CD4-positive, alpha-beta T cell treated with Interleukin-4 for 1 hour (primary cell): ENCODE measurements around the gene CTF1.
"Not testable (repeated sequence)": the region's sequence is repeated elsewhere in the genome, so short reads cannot be mapped to it uniquely, and the experiment has no call there.

Experiments
- DNase-seq, 2 donors: peaks; one replicate each; pipeline ENCODE4 v3.0.0-alpha.2; 2020 to 2022

CTF1 gene, protein sequence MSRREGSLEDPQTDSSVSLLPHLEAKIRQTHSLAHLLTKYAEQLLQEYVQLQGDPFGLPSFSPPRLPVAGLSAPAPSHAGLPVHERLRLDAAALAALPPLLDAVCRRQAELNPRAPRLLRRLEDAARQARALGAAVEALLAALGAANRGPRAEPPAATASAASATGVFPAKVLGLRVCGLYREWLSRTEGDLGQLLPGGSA

DNA sequence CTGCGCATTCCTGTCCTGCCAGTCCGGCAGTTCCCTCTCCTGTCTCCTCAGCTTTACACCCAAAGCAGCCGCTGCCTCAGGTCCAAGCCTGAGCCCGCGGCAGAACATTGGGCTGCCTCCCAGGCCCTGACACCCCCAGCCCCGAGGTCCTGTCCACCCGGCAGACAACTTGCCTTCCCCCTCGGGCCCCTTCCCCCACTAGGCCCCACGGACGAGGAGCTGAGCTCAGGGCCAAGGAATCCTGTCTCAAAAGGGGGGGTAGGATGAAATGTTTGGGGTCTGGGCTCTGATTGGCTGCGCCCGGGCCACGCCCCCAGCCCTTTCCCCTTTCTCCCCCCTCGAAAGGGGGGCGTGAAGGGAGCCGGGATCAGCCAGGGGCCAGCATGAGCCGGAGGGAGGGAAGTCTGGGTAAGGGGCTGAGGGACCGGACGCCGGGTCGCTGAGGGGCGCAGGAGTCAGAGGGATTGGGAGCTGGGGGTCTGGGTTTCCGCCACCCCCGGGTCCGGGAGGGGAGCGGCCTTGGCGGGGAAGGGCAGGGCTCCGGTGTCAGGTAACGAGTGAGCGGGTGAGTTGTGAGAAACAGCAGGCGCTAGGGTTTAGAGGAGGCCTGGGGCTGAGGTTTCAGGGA is at the start of gene CTF1:
TSS of gene CTF1 (plus strand) at position 354 of the 628 bp plus-strand sequence. CDS start at position 384, 30 bp downstream.
- no peak for DNase-seq

DNA sequence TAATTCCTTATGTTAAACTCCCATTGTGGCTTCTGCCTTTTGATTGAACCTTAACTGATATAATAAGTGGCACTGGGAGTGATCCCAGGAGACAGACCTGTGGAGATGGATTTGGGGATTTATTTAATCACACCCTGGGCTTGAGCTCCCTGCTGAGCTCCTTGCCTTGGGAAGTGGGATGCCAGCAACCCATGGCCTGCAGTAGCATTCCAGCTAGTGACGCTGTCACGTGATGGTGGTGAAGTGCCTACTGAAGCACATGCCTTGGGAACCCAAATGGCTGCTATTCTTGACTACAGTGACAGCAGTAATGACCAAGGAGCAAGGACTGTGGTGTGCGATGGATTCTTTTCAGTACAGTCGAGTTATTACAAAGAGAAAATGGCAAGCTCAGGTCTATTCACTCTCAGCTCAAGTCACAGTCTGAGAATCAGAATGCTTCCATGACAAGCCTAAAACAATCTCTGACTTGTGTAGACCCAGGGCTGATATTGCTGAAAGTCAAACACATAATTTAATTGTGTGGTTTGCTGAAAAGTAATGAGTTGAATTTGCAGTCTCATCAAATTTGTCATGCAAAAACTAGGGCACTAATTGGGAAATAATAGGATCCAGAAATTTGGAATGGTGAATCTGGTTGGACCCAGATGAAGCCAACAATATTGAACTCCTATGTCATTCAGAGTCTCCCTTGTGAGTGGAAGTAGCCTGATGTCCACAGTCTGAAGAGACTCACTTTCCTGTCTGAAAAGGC is 49.6 kb upstream of the CTF1 start:
- no peak for DNase-seq

DNA sequence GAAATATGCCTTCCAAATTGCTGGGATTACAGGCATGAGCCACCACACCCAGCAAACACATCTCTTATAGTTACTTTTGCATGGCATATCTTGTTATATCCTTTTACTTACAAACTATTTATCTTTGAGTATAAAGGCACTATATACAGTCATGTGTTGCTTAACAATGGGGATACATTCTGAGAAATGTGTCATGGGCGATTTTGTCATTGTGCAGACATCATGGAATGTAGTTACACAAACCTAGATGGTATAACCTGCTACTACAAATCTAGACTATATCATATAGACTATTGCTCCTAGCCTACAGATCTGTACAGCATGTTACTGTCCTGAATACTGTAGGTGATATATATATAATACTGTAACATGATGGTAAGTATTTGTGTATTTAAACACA is 46.2 kb upstream of the CTF1 start:
- DNase-seq: no peak

DNA sequence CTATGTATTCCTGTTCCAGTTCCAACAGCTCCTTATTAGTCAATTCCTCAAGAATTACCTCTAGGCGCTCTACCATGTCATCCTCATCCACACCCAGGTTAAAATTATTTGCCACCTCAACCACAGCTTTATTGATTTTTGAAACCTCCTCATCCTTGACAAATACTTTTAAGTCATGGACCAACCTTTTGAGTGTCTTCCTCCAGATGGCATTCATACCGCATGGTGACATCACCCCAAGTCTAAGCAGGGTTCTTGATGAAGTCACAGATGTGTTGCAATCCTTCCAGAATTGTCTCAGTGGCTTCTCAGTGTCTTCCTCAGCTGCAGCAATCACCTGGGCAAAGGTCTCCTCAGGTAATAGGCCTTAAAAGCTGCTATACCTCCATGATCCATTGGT is 42.7 kb upstream of the CTF1 start:
- DNase-seq: no peak

DNA sequence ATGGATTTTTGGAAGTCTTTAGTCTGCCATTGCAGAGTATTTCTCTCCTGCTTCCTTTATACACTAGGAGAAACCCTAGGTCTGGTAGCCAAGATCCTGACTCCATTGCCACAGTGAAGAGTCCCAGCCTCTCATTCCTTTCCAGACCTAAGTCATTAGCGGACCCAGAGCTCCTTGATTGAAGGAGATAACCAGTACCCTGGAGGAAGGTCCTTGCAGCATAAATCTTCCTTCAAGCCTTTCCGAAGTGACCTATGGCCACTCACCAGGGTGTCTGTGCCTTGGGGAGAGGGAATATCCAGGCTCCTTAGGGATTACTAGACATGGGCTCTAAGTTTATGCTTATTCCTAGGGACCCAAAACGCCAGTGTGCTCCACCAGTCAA is 38.3 kb upstream of the CTF1 start:
- no peak for DNase-seq

DNA sequence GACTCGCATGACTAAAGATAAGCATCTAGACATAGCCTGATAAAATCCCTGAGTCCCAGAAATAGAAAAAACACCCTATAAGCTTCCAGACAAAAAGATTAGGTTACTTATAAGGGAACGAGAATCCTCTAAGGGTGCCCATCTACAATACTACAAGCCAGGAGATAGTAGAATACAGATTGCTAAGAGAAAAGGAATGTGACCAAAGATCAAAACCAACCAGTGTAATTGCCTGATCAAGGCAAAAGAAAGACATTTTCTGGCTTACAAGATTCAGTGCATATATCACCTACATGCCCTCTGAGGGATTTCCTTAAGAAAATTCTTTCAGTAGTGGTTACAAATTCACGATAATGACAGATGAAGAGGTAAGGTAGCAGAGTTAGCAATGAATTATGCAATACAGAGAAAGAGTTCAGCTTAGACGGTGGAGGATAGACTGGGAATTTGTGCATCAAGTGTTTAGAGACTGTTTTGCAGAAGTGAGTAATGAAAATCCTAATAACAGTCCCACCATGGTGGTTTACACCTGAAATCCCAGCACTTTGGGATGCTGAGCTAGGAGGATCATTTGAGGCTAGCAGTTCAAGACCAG is 37.5 kb upstream of the CTF1 start:
- no peak for DNase-seq

DNA sequence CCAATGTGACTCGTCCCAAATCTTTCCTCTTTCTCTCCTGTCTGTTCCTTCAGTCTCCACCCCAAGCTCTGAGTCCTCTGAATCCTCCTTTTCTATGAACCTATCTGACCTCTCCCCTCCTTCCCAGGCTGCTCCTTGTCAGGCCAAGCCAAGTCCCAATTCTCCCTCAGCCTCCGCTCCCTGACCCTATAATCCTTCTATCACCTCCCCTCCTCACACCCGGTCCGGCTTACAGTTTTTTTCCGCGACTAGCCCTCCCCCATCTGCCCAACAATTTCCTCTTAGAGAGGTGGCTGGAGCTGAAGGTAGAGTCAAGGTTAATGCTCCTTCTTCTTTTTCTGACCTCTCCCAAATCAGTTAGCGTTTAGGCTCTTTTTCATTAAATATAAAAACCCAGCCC is 35.7 kb upstream of the CTF1 start:
- DNase-seq: not testable (repeated sequence)

DNA sequence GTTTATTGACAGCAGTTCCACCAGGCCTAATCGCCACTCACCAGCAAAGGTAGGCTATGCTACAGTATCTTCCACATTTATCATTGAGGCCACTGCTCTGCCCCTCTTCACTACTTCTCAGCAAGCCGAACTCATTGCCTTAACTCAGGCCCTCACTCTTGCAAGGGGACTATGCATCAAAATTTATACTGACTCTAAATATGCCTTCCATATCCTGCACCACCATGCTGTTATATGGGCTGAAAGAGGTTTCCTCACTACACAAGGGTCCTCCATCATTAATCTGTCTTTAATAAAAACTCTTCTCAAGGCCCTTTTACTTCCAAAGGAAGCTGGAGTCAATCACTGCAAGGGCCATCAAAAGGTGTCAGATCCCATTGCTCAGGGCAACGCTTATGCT is 33.2 kb upstream of the CTF1 start:
- DNase-seq: not testable (repeated sequence)

DNA sequence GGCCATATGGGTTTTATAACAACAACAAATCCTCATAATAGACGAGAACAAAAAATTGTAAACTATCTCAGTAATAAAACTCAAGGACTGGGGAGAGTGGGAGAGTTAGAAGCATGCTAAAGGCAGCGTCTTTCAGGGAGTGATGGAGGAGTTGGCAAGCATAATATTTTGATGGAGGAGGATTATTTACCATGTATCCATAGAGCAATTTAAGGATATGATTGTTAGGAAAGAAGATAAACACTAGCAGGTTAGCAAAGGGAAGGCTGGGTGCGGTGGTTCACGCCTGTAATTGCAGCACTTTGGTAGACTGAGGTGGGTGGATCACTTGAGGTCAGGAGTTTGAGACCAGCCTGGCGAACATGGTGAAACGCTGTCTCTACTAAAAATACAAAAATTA is 30.4 kb upstream of the CTF1 start:
- DNase-seq: no peak

DNA sequence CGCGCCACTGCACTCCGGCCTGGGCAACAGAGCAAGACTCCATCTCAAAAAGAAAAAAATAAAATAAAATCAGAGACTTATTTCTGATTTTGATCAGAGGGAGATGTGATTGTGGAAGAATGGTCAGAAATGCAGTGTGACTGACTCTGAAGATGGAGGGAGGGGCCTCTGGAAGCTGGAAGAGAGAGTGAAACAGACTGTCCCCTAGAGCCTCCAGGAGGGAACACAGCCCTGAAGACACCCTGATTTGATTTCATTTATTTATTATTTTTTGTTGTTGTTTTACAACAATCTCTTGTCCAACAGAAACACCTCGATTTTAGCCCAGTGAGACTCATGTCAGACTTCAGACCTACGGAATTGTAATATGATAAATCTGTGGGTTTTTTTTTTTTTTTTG is 28.7 kb upstream of the CTF1 start:
- no peak for DNase-seq

DNA sequence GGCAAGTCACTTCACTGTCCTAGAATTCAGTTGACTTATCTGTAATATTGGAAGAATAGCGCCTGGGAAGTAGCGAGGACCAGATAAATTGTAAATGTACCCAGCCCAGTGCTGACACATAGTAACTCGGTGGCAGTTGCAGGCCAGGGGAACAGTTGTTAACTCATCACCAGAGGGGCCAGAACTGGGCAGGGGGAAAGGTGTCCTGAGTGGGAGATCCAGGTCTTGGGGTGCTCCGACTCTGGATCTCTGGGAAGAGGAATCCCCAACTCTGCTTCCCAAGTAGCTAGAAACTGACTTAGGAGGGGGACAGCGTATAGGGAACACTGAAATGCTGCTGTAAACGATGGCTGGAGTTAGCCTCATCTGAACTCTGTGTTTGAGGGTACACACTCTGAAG is 25.5 kb upstream of the CTF1 start:
- no peak for DNase-seq

DNA sequence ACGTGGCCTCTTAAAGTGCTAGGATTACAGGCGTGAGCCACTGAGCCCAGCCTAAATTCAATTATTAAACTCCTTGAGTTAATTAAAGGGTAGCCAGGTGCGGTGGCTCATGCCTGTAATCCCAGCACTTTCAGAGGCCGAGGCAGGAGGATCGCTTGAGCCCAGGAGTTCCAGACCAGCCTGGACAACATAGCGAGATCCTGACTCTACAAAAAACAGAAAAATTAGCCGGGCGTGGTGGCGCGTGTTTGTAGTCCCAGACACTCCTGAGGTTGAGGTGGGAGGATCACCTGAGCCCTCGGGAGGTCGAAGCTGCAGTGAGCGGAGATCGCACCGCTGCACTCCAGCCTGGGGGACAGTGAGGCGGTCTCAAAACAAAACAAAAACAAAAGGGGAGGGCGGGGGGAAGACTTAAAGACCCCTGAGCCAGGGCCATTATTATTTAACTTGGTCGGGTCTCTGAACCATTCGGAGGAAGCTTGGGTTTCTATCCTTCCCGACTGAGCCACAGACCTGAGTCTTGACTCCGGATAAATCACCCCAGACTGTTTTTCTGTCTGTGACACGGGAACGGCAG is 22.1 kb upstream of the CTF1 start:
- DNase-seq: peak in 1 of 2 donors; percentile 3

DNA sequence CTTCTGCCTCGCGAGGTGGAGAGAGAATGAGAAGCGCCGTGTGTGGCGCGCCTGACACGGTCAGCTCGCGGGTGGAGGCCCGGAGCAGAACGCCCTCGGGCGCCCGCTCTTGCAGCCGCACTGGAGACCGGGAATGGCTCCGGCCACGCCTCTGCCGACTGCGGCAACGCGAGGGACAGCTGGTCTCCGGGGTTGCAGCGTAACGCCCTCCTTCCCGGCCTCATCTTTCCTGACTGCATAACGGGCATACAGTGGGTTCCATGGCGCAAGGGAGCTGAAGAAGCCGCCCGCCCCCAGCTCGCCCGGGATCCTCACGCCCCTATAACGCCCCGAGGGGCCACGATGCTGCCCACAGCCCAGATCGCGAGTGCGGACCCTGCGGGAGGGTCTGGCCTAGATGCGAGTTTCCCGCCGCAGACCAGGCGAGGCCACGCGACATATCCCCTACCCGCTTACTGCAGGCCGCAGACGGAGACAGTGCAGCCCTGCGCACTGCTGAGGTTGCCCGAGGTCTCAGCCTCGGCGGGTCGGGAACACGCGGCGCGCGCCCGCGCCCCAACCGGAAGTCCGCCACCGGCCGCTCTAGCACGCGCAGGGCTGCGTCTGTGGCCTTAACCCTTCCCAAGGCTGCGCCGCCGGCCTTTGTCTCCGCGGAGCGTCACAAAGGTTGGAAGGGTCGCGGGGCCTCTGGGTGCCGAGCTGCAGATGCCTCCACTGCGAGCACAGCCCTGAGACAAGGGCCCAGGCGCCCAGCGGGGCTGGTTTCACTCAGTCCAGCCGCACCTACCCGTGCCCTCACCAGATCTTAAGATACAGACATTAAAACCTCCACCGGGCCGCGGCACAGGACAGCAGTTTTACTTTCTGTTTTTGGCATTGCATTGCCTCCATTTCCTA is 21.3 kb upstream of the CTF1 start:
- DNase-seq: peak; percentile 90 to 91

DNA sequence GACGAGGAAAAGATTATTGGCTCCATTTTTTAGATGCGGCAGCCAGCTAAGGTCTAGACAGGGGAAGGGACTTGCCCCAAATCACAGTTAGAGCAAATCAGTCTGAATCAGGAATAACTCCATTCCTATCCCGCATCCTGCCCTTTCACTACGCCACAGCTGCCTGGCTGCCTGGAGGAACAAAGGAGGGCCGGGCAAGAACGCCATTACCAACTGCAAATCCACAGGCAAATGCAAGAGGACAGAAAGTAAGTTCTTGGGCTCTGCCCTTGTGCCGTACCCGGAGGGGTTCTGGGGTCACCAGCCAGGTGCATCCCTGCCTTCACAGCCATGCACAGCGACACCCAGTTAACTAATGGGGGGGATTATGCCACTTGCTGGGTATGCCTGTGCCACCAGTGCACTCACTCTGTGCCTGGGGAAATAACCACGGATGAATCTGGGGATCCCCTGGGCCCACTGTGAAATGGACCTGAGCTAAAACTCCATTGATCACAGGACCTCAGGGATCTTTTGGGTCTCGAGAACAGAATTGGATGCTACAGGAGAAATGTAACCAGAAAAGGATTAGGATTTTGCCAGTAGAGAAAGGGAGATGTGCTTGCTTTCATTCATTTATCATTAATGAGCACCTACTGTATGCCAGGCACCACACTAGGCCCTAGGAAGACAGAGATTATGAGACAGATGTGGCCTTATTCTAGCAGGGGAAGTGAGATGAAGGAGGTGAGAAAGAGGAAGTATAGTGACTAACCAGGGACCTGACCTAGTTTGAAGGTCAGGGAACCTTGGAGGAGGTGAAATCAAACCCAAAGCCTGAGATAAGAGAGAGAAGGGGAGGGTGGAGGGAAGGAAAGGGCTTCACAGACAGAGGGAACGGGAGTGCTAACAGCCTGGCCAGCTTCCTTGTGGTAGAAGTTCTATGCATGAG is 20.3 kb upstream of the CTF1 start:
- DNase-seq: peak; percentile 15 to 59

DNA sequence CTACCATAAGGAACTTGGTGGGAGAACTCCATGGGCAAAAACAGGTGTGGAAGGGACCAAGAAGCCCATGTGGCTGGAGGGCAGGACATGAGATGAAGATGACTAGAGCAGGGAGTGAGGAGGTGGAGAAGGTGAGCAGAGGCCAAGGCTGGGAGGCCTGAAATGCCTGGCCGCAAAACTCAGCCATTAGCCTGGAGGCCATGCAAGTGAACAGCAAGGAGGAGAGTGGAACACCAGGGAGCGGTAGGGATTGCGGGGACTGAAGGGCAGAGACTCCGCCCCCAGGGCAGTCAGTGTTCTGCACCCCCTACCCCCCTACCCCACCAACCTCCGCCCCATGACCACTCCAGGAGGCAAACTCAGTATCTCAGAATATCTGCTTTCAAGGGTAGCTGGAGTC is 19.5 kb upstream of the CTF1 start:
- DNase-seq: no peak

DNA sequence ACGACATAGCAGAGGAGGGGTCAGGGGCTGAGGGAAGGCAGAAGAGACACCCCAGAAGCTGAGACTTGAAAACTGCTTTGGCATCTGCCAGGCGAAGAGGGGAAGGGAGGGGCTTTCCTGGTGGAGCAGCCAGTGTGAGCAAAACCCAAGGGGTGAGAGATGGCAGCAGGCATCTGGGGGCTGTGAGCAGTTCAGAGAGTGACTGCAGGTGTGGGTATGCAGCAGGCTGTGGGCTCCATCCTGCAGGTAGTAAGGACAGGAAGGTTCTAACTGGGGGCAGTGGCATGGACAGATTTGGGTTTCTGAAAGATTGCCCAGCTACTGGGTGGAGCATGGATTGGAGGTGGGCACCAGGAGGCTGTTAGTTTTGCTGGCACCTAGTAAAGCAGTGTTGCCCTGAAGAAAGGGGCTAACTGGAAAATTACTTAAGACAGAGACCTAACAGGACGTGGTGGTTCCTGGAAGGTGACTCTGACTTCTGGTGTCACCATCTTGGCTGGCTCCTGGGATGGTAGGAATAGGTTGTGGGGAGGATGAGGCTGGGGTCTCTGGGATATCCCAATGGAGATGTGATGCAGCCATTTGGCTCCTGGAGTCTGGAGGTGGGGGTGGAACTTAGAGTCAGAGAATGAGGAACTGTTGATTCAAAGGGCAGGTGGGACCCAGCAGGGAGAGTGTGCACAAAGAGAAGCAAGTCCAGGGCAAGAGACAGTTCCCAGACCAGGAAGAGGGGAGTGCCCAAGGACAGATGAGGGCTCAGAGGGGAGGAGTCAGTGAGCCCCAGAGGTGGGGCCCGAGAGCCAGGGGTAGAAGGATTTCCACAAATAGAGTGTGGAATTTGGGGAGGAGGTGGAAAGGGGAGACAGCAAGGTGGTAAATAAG is 13.7 kb upstream of the CTF1 start:
- DNase-seq: no peak

DNA sequence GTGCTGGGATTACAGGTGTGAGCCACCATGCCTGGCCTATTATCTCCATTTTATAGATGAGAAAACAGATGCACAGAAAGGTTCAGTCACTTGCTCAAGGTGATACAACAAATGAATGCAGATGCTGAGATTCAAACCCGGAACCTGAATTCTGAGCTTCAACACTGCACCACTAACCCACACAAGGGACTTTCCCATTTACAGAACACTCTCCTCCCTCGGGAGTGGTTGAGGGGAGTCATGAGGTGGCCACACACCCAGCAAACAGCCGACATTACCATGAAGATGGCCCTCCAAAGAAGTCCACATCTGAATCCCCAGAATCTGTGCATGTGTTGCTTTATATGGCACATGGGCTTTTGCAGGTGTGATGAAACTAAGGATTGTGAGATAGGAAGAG is 11.7 kb upstream of the CTF1 start:
- DNase-seq: no peak

DNA sequence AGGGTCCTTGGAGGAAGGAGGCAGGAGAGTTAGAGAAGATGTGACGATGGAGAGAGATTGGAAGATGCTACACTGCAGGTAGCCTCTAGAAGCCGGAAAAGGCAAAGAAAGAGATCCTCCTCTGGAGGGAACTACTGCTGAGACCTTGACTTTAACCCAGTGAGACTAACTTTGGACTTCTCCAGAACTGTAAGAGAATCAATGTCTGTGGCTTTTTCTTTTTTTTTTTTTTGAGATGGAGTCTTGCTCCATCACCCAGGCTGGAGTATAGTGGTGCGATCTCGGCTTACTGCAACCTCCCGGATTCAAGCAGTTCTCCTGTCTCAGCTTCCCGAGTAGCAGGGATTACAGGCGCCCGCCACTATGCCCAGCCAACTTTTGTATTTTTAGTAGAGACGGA is 11.2 kb upstream of the CTF1 start:
- no peak for DNase-seq

DNA sequence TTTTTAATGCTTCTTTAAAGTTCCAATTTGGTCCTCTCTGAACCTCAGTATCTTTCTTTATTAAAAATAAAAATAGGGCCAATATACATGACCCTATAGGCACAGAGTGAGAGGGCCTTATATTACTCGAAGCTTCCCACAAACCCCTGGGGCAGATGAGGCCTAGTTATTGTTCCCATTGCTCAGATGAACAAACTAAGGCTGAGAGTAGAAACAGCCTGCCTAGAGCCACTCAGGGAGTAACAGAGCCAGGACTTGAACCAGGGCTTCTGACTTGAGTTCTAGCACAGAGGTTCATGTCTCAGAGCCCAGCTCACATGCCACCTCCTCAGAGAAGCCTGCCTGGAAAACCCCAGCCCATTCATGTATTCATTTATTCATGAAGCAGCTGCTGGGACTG is 10.3 kb upstream of the CTF1 start:
- DNase-seq: no peak

DNA sequence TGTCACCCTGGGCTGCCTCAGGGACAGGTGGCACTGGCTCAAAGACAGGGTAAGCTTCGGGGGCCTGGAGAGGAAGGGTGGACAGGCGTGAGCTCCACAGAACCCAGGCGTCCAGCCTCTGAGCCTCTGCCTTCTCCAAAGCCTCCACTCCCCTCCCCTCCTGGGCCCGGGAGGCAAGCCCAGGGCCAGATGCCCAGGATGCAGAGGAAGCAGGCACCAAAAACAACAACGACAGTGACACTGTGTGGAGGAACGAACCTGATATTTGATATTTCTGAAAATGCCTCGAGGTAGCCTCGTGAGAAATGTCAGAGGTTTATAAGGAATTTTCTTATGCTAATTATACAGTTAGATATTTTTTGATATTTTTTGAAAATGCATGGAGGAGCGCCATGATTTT is 8.5 kb upstream of the CTF1 start:
- no peak for DNase-seq
